T-cell (primary cell): ENCODE data around the gene RASAL1. TPM values are rescaled to one million over a fixed set of nuclear protein-coding genes. Genes with fewer than 3 reads are reported as not detected.

Experiments
- ATAC-seq, 4 experiments: fragments of 200-7000 bp in 3 of 4; fragments of 150-1000 bp in 1 of 4; cut with Tn5 transposase; replicated peaks in 1 of 4; 1 replicate in 3 of 4; 2 replicates in 1 of 4; pipeline ENCODE4 v1.10.0; 2021; ENCODE audit warnings: moderate library complexity in 3 of 4, mild to moderate bottlenecking in 2 of 4, moderate number of reproducible peaks in 1 of 4
- CTCF ChIA-PET, 2 donors: fragments of 300-600 bp; sonication (Branson Sonifier 250); formaldehyde crosslinking; loops; one replicate each; lab custom pipeline; 2022; ENCODE audit warnings: antibody characterized with exemption in 2 of 2; lab: Charles Lee
- POLR2A ChIA-PET, 2 donors: fragments of 300-600 bp; sonication (Branson Sonifier 250); formaldehyde crosslinking; loops; one replicate each; lab custom pipeline; 2022; ENCODE audit warnings: antibody characterized with exemption in 2 of 2; lab: Charles Lee
- DNase-seq, 35 experiments: peaks; one replicate each; pipeline versions ENCODE4 v3.0.0 to v3.0.0-alpha.2; 2013 to 2023
- H3K27ac ChIP-seq: one replicate; pipeline ENCODE4 v1.5.1; 2013; ENCODE audit warnings: low read length
- H3K27me3 ChIP-seq, 2 experiments: replicated peaks in 1 of 2; 1 replicate in 1 of 2; 2 replicates in 1 of 2; pipeline versions ENCODE4 v1.6.1 to v1.7.0; 2013; ENCODE audit warnings: low read length in 1 of 2, mixed read lengths in 1 of 2; ENCODE audit not compliant: control insufficient read depth in 2 of 2, insufficient read depth in 2 of 2; ENCODE audit errors: extremely low read depth in 1 of 2
- H3K36me3 ChIP-seq, 2 donors: 1 replicate in 1 of 2; 2 replicates in 1 of 2; pipeline versions ENCODE4 v1.6.1 to v1.7.0; 2013; ENCODE audit warnings: low read length in 1 of 2; ENCODE audit not compliant: control insufficient read depth in 2 of 2, insufficient read depth in 1 of 2; ENCODE audit errors: extremely low read depth in 1 of 2
- H3K4me1 ChIP-seq, 2 experiments: 1 replicate in 1 of 2; 2 replicates in 1 of 2; pipeline versions ENCODE4 v1.6.1 to v1.7.0; 2013; ENCODE audit warnings: low read length in 2 of 2, mixed read lengths in 1 of 2; ENCODE audit not compliant: insufficient read depth in 2 of 2, control insufficient read depth in 1 of 2; ENCODE audit errors: extremely low read depth in 1 of 2
- H3K4me3 ChIP-seq, 2 donors: 1 replicate in 1 of 2; 2 replicates in 1 of 2; pipeline versions ENCODE4 v1.5.1 to v1.7.0; 2013; ENCODE audit warnings: mild to moderate bottlenecking in 2 of 2, low read length in 1 of 2, moderate library complexity in 1 of 2; ENCODE audit not compliant: control insufficient read depth in 1 of 2; ENCODE audit errors: extremely low read depth in 1 of 2
- H3K9me3 ChIP-seq: 2 replicates; pipeline ENCODE4 v1.7.0; 2013
- H3K27ac Mint-ChIP-seq, 2 donors: one replicate each; pipeline ENCODE4 v1.8.0; 2020 to 2021; ENCODE audit warnings: mild to moderate bottlenecking in 2 of 2, mixed read lengths in 2 of 2
- H3K27me3 Mint-ChIP-seq, 2 donors: one replicate each; pipeline ENCODE4 v1.8.0; 2021 to 2022; ENCODE audit warnings: mixed read lengths in 2 of 2
- H3K36me3 Mint-ChIP-seq: one replicate; pipeline ENCODE4 v1.8.0; 2021; ENCODE audit warnings: mixed read lengths
- H3K4me1 Mint-ChIP-seq, 3 donors: one replicate each; pipeline ENCODE4 v1.8.0; 2020 to 2022; ENCODE audit warnings: mixed read lengths in 3 of 3, mild to moderate bottlenecking in 1 of 3
- H3K4me3 Mint-ChIP-seq, 3 donors: one replicate each; pipeline ENCODE4 v1.8.0; 2020 to 2022; ENCODE audit warnings: mild to moderate bottlenecking in 3 of 3, mixed read lengths in 3 of 3, moderate library complexity in 3 of 3
- H3K9me3 Mint-ChIP-seq, 3 donors: one replicate each; pipeline ENCODE4 v1.8.0; 2020 to 2022; ENCODE audit warnings: mixed read lengths in 3 of 3
- WGBS: methylation state at CpG from one replicate; pipeline ENCODE4 v1.1.5; 2013; ENCODE audit warnings: missing lambda C conversion rate; ENCODE audit not compliant: insufficient coverage; 5-methylcytosine and 5-hydroxymethylcytosine counted together
- total RNA-seq, 35 experiments: library from RNA in 6 of 35; stranded (reverse) in 6 of 35; fragments of 120-200 nt in 1 of 35; gene quantifications; one replicate each; pipeline versions ENCODE4 v1.2.1 to v1.2.4 and lab custom pipeline; 2013 to 2026

RASAL1 gene
- total RNA-seq, 5 donors from 2014 or later (not counting 1 experiment from before 2014, with no cell fraction given) = 0.43 to 2.9 (median 0.85) TPM

GRCh38 chr12:113152835-113153814 is 17.6 kb upstream of the RASAL1 start:
- 1% methylated on average over 60 of the region's 70 CpGs for WGBS
- Histone ChIP-seq H3K27me3 (peaks cover 0 to 42% of the 10 kb centered on the region in 2 experiments), H3K36me3 (peaks cover 3% of the 10 kb centered on the region in 2 donors), H3K9me3 (no peaks in the 10 kb centered on the region), H3K27ac (no peak overlapping the region), H3K4me1 (peaks cover 0 to 30% of the 10 kb centered on the region in 2 experiments), H3K4me3 (peak overlapping the region; percentile 49 to 77)
- Mint-ChIP-seq H3K36me3 (peaks cover 6% of the 10 kb centered on the region), H3K9me3 (no peaks in the 10 kb centered on the region), H3K27ac (no peak overlapping the region), H3K27me3 (peaks cover 0 to 13% of the 10 kb centered on the region in 2 donors), H3K4me1 (peaks cover 19 to 28% (median 19%) of the 10 kb centered on the region in 3 donors), H3K4me3 (peak overlapping the region; percentile 76 to 84 (median 80))
- ATAC-seq (peak; percentile 77 to 93 (median 81)), DNase-seq (peak; percentile 16 to 82 (median 68))
- POLR2A ChIA-PET = interaction anchor here in 1 of 2 donors (0.7 to 0.9 kb wide), 2 partner anchors 55 to 155 kb away, joined by 3 read pairs; no protein-coding TSS in a partner anchor
- CTCF ChIA-PET = interaction anchor here (0.5 to 2.0 kb wide), 9 partner anchors 18 to 175 kb away, joined by 3 to 9 read pairs (median 4); partner anchors contain the start of genes OAS2 (in 1 of the 2) and RASAL1 (in 1 of the 2)

DNA sequence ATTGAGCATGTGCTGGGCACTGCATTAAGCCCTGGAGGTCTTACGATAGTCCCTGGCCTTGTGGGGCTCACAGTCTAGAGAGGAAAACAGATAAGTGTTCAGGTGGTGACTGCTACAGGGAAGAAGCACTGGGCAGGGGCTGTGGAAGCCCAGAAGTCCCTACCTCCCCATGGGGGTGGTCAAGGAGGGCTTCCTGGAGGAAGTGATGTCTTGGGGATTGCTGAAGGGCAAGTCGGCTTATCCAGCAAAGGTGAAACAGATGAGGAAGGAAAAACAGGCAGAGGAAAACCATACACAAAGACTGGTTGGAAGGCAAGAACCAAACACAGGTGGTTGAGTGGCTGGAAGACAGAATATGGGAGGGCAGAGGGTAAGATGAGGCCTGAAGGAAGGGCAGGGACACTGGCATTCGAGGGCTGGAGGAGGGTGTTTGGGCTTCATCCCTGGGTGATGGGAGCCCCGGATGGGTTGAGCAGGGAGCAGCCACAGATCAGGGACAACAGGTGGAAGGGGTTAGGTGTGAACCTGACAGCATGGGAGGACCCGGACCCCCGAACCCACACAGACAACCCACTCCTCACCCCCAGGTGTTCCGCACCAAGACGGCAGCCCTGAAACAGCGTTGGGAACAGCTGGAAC is 16.8 kb upstream of the RASAL1 start:
- Histone ChIP-seq H3K9me3 (no peaks in the 10 kb centered on the region), H3K27me3 (peaks cover 0 to 42% of the 10 kb centered on the region in 2 experiments), H3K4me3 (peak overlapping the region; percentile 49 to 77), H3K4me1 (peaks cover 0 to 30% of the 10 kb centered on the region in 2 experiments), H3K27ac (no peak overlapping the region), H3K36me3 (peaks cover 0 to 2% of the 10 kb centered on the region in 2 donors)
- ChIA-PET POLR2A (interaction anchor here (0.7 to 0.9 kb wide), 4 partner anchors 20 to 164 kb away, joined by 3 to 12 read pairs (median 4); no protein-coding TSS in a partner anchor), CTCF (interaction anchor here (0.6 to 2.0 kb wide), 5 partner anchors 17 to 174 kb away, joined by 3 to 9 read pairs (median 5); partner anchors contain the start of genes OAS2 (in 1 of the 2) and RASAL1 (in 1 of the 2))
- 50% methylated on average over 2 of the region's 9 CpGs for WGBS
- H3K36me3 Mint-ChIP-seq = no peaks in the 10 kb centered on the region
- DNase-seq (peak in 1 of 35 experiments; percentile 12), ATAC-seq (no peak)
- H3K9me3 Mint-ChIP-seq = peaks cover 0 to 2% (median 2%) of the 10 kb centered on the region in 3 donors
- H3K27ac Mint-ChIP-seq = peak overlapping the region in 1 of 2 donors; percentile 67
- peak overlapping the region; percentile 76 to 84 (median 80) for H3K4me3 Mint-ChIP-seq
- H3K4me1 Mint-ChIP-seq = peaks cover 19 to 28% (median 19%) of the 10 kb centered on the region in 3 donors
- H3K27me3 Mint-ChIP-seq = peaks cover 0 to 13% of the 10 kb centered on the region in 2 donors

DNA sequence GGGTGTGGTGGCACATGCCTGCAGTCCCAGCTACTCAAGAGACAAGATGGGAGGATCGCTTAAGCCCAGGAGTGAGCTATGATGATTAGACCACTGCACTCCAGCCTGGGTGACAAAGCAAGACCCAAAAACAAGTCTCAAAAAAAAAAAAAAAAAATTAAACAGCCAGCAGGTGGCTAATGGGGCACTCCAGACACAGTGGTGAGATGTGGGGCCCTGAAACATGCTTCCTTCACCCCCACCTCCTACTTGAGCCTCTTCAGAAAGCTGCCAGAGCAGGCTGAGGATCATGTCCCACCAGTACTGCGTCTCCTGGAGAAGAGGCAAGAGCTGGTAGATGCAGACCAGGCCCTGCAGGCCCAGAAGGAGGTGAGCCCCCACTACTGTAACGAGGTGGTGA is 16.1 kb upstream of the RASAL1 start:
- 100% methylated on average over 2 of the region's 3 CpGs for WGBS
- DNase-seq = no peak
- no peak overlapping the region for H3K4me3 ChIP-seq
- Mint-ChIP-seq H3K27me3 (peaks cover 0 to 13% of the 10 kb centered on the region in 2 donors), H3K27ac (no peak overlapping the region), H3K36me3 (no peaks in the 10 kb centered on the region), H3K4me3 (peak overlapping the region in 1 of 3 donors; percentile 84), H3K4me1 (peaks cover 17 to 24% (median 19%) of the 10 kb centered on the region in 3 donors), H3K9me3 (peaks cover 0 to 5% (median 4%) of the 10 kb centered on the region in 3 donors)
- no peak for ATAC-seq
- no peak overlapping the region for H3K27ac ChIP-seq
- CTCF ChIA-PET = interaction anchor here in 1 of 2 donors (0.6 to 2.0 kb wide), 3 partner anchors 13 to 17 kb away, joined by 3 to 9 read pairs (median 5); partner anchors contain the start of gene RASAL1
- H3K4me1 ChIP-seq = peaks cover 0 to 30% of the 10 kb centered on the region in 2 experiments
- peaks cover 0 to 42% of the 10 kb centered on the region in 2 experiments for H3K27me3 ChIP-seq
- POLR2A ChIA-PET = interaction anchor here in 1 of 2 donors (0.7 kb wide), 3 partner anchors 20 to 163 kb away, joined by 3 to 12 read pairs (median 6); no protein-coding TSS in a partner anchor
- H3K9me3 ChIP-seq = no peaks in the 10 kb centered on the region
- no peaks in the 10 kb centered on the region for H3K36me3 ChIP-seq

DNA sequence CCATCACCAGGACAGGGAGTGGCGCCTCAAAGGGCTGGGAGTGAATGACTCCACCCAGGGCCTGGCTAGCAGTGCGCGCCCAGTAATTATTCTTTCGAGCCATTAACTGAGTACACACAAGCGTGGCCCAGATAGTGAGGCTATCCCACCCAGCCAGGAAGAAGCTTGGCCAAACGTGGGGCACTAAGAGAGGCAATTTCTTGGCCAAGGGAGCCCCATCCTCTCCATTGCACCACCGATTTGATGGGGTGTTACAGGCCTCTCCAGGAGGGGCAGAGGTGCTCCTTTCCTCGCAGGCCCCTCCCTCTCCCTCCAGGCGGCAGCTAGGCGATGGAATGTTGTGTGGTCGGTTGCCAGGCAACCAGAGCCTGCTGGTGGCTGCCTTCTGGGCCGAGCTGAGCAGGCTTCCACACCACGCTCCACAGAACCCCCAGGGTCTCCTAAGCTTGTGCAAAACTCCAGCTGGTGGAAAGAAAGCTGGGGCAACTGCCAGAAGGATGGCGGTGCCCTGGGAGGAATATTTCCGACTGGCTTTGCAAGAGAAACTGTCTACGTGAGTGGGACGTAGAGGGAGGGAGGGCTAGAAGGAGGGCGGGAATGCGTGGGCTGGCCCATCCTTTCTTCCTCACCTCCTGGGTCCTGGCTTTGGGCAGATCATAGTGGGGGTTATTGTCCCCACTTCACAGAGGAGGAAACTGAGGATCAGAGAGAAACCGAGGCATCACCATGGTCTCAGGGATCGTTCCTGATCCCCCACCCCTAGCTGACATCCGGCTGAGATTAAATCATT is 14.0 kb upstream of the RASAL1 start, which contains the start of gene CFAP73:
Gene CFAP73, plus strand, starts transcription at position 364 of the 790 bp plus-strand sequence. Its CDS starts 134 bp downstream, at position 498.
- no peaks in the 10 kb centered on the region for H3K36me3 Mint-ChIP-seq
- H3K27ac Mint-ChIP-seq = no peak within 1 kb of the TSS
- peak in 4 of 35 experiments; percentile 22 to 41 (median 32) for DNase-seq

DNA sequence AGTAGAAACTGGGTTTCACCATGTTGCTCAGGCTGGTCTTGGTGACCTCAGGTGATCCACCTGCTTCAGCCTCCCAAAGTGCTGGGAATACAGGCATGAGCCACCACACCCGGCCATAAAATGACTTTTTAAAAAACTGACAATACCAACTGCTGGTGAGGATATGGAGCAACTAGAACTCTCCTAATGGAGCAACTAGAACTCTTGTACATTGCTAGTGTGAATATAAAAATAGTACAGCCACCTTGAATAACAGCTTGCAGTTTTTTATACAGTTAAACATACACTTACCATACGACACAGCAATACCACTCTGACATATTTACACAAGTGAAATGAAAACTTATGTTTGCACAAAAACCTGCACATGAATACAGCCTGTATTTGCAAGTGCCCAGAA is 11.4 kb upstream of the RASAL1 start:
- ChIA-PET POLR2A (interaction anchor here in 1 of 2 donors (0.7 kb wide), 1 partner anchor 79 kb away, joined by 3 read pairs; no protein-coding TSS in a partner anchor), CTCF (interaction anchor here in 1 of 2 donors (0.7 kb wide), 1 partner anchor 14 kb away, joined by 3 read pairs; no protein-coding TSS in a partner anchor)
- Histone ChIP-seq H3K36me3 (no peaks in the 10 kb centered on the region), H3K4me3 (no peak overlapping the region), H3K4me1 (peaks cover 0 to under 1% of the 10 kb centered on the region in 2 experiments), H3K9me3 (no peaks in the 10 kb centered on the region), H3K27me3 (peaks cover 0 to 24% of the 10 kb centered on the region in 2 experiments), H3K27ac (no peak overlapping the region)
- no peak overlapping the region for H3K4me3 Mint-ChIP-seq
- H3K27ac Mint-ChIP-seq = no peak overlapping the region
- H3K4me1 Mint-ChIP-seq = peaks cover under 1 to 3% (median under 1%) of the 10 kb centered on the region in 3 donors
- H3K36me3 Mint-ChIP-seq = no peaks in the 10 kb centered on the region
- no peak for ATAC-seq
- whole genome bisulfite sequencing = 100% methylated on average over 1 of the region's 2 CpGs
- H3K27me3 Mint-ChIP-seq = peaks cover 0 to 5% of the 10 kb centered on the region in 2 donors
- no peak for DNase-seq
- peaks cover 0 to 5% (median 4%) of the 10 kb centered on the region in 3 donors for H3K9me3 Mint-ChIP-seq

More for the DNA sequence above, 14.0 kb upstream of the RASAL1 start, which contains the start of gene CFAP73:
- H3K4me3 ChIP-seq = no peak within 1 kb of the TSS
- Mint-ChIP-seq H3K4me3 (no peak within 1 kb of the TSS), H3K27me3 (peaks cover 0 to 13% of the 10 kb centered on the region in 2 donors), H3K9me3 (peaks cover 0 to 5% (median 4%) of the 10 kb centered on the region in 3 donors), H3K4me1 (peaks cover 14 to 19% (median 18%) of the 10 kb centered on the region in 3 donors)
- peaks cover 0 to 35% of the 10 kb centered on the region in 2 experiments for H3K27me3 ChIP-seq
- POLR2A ChIA-PET = no interaction called here
- H3K4me1 ChIP-seq = peaks cover 0 to 24% of the 10 kb centered on the region in 2 experiments
- H3K9me3 ChIP-seq = no peaks in the 10 kb centered on the region
- no peak for ATAC-seq
- CTCF ChIA-PET = no interaction called here
- no peaks in the 10 kb centered on the region for H3K36me3 ChIP-seq
- 87% methylated on average over 6 of the region's 22 CpGs for WGBS
- no peak within 1 kb of the TSS for H3K27ac ChIP-seq
